HG03439 (cell line): Measurements from ENCODE around the gene EML3.
"Not testable (repeated sequence)": the region's sequence is repeated elsewhere in the genome, so short reads cannot be mapped to it uniquely, and the experiment has no call there.

Source experiments
- ATAC-seq: cut with Tn5 transposase; IDR thresholded peaks from one replicate; pipeline ENCODE4 v1.9.1; 2021; ENCODE audit warnings: mild to moderate bottlenecking, moderate library complexity; ENCODE audit not compliant: unreplicated experiment

Gene EML3

GRCh38 chr11:62600367-62601121 lies 12.0 kb downstream of the EML3 start:
- ATAC-seq = no peak

GRCh38 chr11:62599901-62600300 lies 12.7 kb downstream of the EML3 start:
- no peak for ATAC-seq

GRCh38 chr11:62599069-62599696 lies 13.4 kb downstream of the EML3 start:
- peak; percentile 50 for ATAC-seq

- ATAC-seq = no peak
Measured at GRCh38 chr11:62595124-62595523, 17.5 kb downstream of the EML3 start.

GRCh38 chr11:62593434-62594044 lies 19.0 kb downstream of the EML3 start:
- ATAC-seq = no peak

- ATAC-seq = no peak
Measured at GRCh38 chr11:62592989-62593421, 19.6 kb downstream of the EML3 start.

GRCh38 chr11:62592146-62592815 lies 20.3 kb downstream of the EML3 start:
- ATAC-seq = no peak

GRCh38 chr11:62591448-62592145 lies 21.0 kb downstream of the EML3 start, which contains the start of gene TUT1:
Gene TUT1, minus strand, starts transcription at chr11:62591523. Its CDS starts 38 bp downstream, at chr11:62591485.
- ATAC-seq = peak; percentile 87

- ATAC-seq = no peak
Measured at GRCh38 chr11:62588966-62589637, 23.5 kb downstream of the EML3 start.

GRCh38 chr11:62585356-62585755 lies 27.2 kb downstream of the EML3 start:
- ATAC-seq = not testable (repeated sequence)

- ATAC-seq = not testable (repeated sequence)
Measured at GRCh38 chr11:62581735-62582134, 30.8 kb downstream of the EML3 start.

- no peak for ATAC-seq
Measured at GRCh38 chr11:62580959-62581715, 31.4 kb downstream of the EML3 start.

GRCh38 chr11:62579252-62579651 lies 33.3 kb downstream of the EML3 start:
- no peak for ATAC-seq

- ATAC-seq = no peak
Measured at GRCh38 chr11:62578541-62578940, 34.0 kb downstream of the EML3 start.

GRCh38 chr11:62577046-62577714 lies 35.4 kb downstream of the EML3 start:
- ATAC-seq = no peak

GRCh38 chr11:62575837-62576236 lies 36.7 kb downstream of the EML3 start:
- no peak for ATAC-seq

- ATAC-seq = no peak
Measured at GRCh38 chr11:62575156-62575555, 37.4 kb downstream of the EML3 start.

GRCh38 chr11:62574363-62575071 lies 38.1 kb downstream of the EML3 start:
- peak; percentile 7 for ATAC-seq
